Activated CD8-positive, alpha-beta memory T cell treated with anti-CD3 and anti-CD28 coated beads, Interleukin-2, amount 10 ng/mL, durations not matched to agents 7 days and 5 days (primary cell): ENCODE data around the gene MRPL33. TPM values are rescaled to one million over a fixed set of nuclear protein-coding genes. Genes with fewer than 3 reads are reported as not detected.

Experiments used
- ATAC-seq: fragments of 150-1000 bp; cut with Tn5 transposase; one replicate; pipeline ENCODE4 v1.10.0; 2021; ENCODE audit warnings: moderate library complexity
- CTCF ChIA-PET: fragments of 350-600 bp; sonication (Branson Sonifier 250); formaldehyde crosslinking; loops from one replicate; lab custom pipeline; 2021; ENCODE audit warnings: antibody characterized with exemption; lab: Charles Lee
- DNase-seq: peaks from one replicate; pipeline ENCODE4 v3.0.0-alpha.2; 2020
- H3K27ac Mint-ChIP-seq: one replicate; pipeline ENCODE4 v1.8.0; 2021; ENCODE audit warnings: mild to moderate bottlenecking, mixed read lengths
- H3K27me3 Mint-ChIP-seq: one replicate; pipeline ENCODE4 v1.8.0; 2021; ENCODE audit warnings: mixed read lengths
- H3K36me3 Mint-ChIP-seq: one replicate; pipeline ENCODE4 v1.8.0; 2021; ENCODE audit warnings: mild to moderate bottlenecking, mixed read lengths
- H3K4me1 Mint-ChIP-seq: one replicate; pipeline ENCODE4 v1.8.0; 2021; ENCODE audit warnings: mixed read lengths
- H3K4me3 Mint-ChIP-seq: one replicate; pipeline ENCODE4 v1.8.0; 2021; ENCODE audit warnings: mild to moderate bottlenecking, moderate library complexity, mixed read lengths
- H3K9me3 Mint-ChIP-seq: one replicate; pipeline ENCODE4 v1.8.0; 2022; ENCODE audit warnings: low read depth, mixed read lengths
- total RNA-seq, 2 experiments: library from RNA; stranded (reverse); gene quantifications; one replicate each; pipeline ENCODE4 v1.2.3, GENCODE V29; 2021

MRPL33 gene
- total RNA-seq, 2 experiments from 2014 or later: 49.0 to 62.0 TPM

GRCh38 chr2:27766287-27766661 lies 5.2 kb upstream of the MRPL33 start:
- Mint-ChIP-seq H3K36me3 (no peaks in the 10 kb centered on the region), H3K4me3 (peak overlapping the region; percentile 52), H3K4me1 (peaks cover 20% of the 10 kb centered on the region), H3K9me3 (no peaks in the 10 kb centered on the region), H3K27ac (no peak overlapping the region), H3K27me3 (peaks cover 2% of the 10 kb centered on the region)
- CTCF ChIA-PET: no interaction called here
- DNase-seq (no peak), ATAC-seq (no peak)

GRCh38 chr2:27771202-27771547 lies 344 bp upstream of the MRPL33 start:
- H3K36me3 Mint-ChIP-seq: peaks cover 23% of the 10 kb centered on the region
- no peak for DNase-seq
- H3K4me3 Mint-ChIP-seq: peak overlapping the region; percentile 100
- peak; percentile 6 for ATAC-seq
- H3K9me3 Mint-ChIP-seq: no peaks in the 10 kb centered on the region
- peak overlapping the region; percentile 99 for H3K27ac Mint-ChIP-seq
- peaks cover 2% of the 10 kb centered on the region for H3K27me3 Mint-ChIP-seq
- H3K4me1 Mint-ChIP-seq: peaks cover 36% of the 10 kb centered on the region
- CTCF ChIA-PET: interaction anchor here (1.0 kb wide), 1 partner anchor 115 kb away, joined by 4 read pairs; no protein-coding TSS in a partner anchor

- ATAC-seq (no peak), DNase-seq (no peak)
- Mint-ChIP-seq H3K9me3 (no peaks in the 10 kb centered on the region), H3K27ac (peak overlapping the region; percentile 25), H3K4me3 (peak overlapping the region; percentile 100), H3K4me1 (peaks cover 36% of the 10 kb centered on the region), H3K36me3 (peaks cover 29% of the 10 kb centered on the region), H3K27me3 (peaks cover 2% of the 10 kb centered on the region)
- CTCF ChIA-PET: interaction anchor here (0.6 to 1.9 kb wide), 3 partner anchors 18 to 121 kb away, joined by 3 to 5 read pairs (median 5); no protein-coding TSS in a partner anchor
These were observed 1.3 kb downstream of the MRPL33 start for GRCh38 chr2:27772804-27773203.

GRCh38 chr2:27773959-27774358 lies 2.4 kb downstream of the MRPL33 start:
- Mint-ChIP-seq H3K27ac (no peak overlapping the region), H3K4me3 (no peak overlapping the region), H3K27me3 (peaks cover 2% of the 10 kb centered on the region), H3K9me3 (no peaks in the 10 kb centered on the region), H3K4me1 (peaks cover 40% of the 10 kb centered on the region), H3K36me3 (peaks cover 35% of the 10 kb centered on the region)
- CTCF ChIA-PET: interaction anchor here (1.9 kb wide), 1 partner anchor 19 kb away, joined by 5 read pairs; no protein-coding TSS in a partner anchor
- no peak for DNase-seq
- no peak for ATAC-seq

- peaks cover 50% of the 10 kb centered on the region for H3K36me3 Mint-ChIP-seq
- no peaks in the 10 kb centered on the region for H3K27me3 Mint-ChIP-seq
- H3K27ac Mint-ChIP-seq: no peak overlapping the region
- H3K4me1 Mint-ChIP-seq: peaks cover 34% of the 10 kb centered on the region
- CTCF ChIA-PET: no interaction called here
- no peak overlapping the region for H3K4me3 Mint-ChIP-seq
- no peak for ATAC-seq
- DNase-seq: no peak
- H3K9me3 Mint-ChIP-seq: no peaks in the 10 kb centered on the region
These were observed 4.6 kb downstream of the MRPL33 start for GRCh38 chr2:27776097-27776496.

- DNase-seq (no peak), ATAC-seq (no peak)
- CTCF ChIA-PET: no interaction called here
- no peaks in the 10 kb centered on the region for H3K9me3 Mint-ChIP-seq
- peaks cover 32% of the 10 kb centered on the region for H3K4me1 Mint-ChIP-seq
- no peaks in the 10 kb centered on the region for H3K27me3 Mint-ChIP-seq
- H3K36me3 Mint-ChIP-seq: peaks cover 54% of the 10 kb centered on the region
- no peak overlapping the region for H3K27ac Mint-ChIP-seq
- H3K4me3 Mint-ChIP-seq: no peak overlapping the region
These were observed 5.2 kb downstream of the MRPL33 start for GRCh38 chr2:27776696-27777095.

GRCh38 chr2:27779417-27780055 lies 8.0 kb downstream of the MRPL33 start:
- CTCF ChIA-PET: no interaction called here
- H3K27me3 Mint-ChIP-seq: no peaks in the 10 kb centered on the region
- H3K36me3 Mint-ChIP-seq: peaks cover 49% of the 10 kb centered on the region
- H3K27ac Mint-ChIP-seq: no peak overlapping the region
- no peak for DNase-seq
- ATAC-seq: no peak
- H3K4me1 Mint-ChIP-seq: peaks cover 14% of the 10 kb centered on the region
- H3K9me3 Mint-ChIP-seq: no peaks in the 10 kb centered on the region
- no peak overlapping the region for H3K4me3 Mint-ChIP-seq

- H3K36me3 Mint-ChIP-seq: peaks cover 34% of the 10 kb centered on the region
- no peaks in the 10 kb centered on the region for H3K27me3 Mint-ChIP-seq
- CTCF ChIA-PET: no interaction called here
- no peak overlapping the region for H3K27ac Mint-ChIP-seq
- no peak for ATAC-seq
- peaks cover 7% of the 10 kb centered on the region for H3K4me1 Mint-ChIP-seq
- H3K9me3 Mint-ChIP-seq: no peaks in the 10 kb centered on the region
- H3K4me3 Mint-ChIP-seq: no peak overlapping the region
- DNase-seq: no peak
These were observed 10.0 kb downstream of the MRPL33 start for GRCh38 chr2:27781496-27781895.

- Mint-ChIP-seq H3K9me3 (no peaks in the 10 kb centered on the region), H3K27ac (no peak overlapping the region), H3K36me3 (peaks cover 31% of the 10 kb centered on the region), H3K4me3 (no peak overlapping the region), H3K27me3 (no peaks in the 10 kb centered on the region), H3K4me1 (peaks cover 5% of the 10 kb centered on the region)
- no peak for ATAC-seq
- DNase-seq: no peak
- CTCF ChIA-PET: no interaction called here
These were observed 11.2 kb downstream of the MRPL33 start for GRCh38 chr2:27782701-27783100.

- no peak overlapping the region for H3K4me3 Mint-ChIP-seq
- CTCF ChIA-PET: no interaction called here
- peaks cover 7% of the 10 kb centered on the region for H3K36me3 Mint-ChIP-seq
- no peaks in the 10 kb centered on the region for H3K27me3 Mint-ChIP-seq
- H3K27ac Mint-ChIP-seq: no peak overlapping the region
- no peak for DNase-seq
- H3K4me1 Mint-ChIP-seq: peaks cover 5% of the 10 kb centered on the region
- no peaks in the 10 kb centered on the region for H3K9me3 Mint-ChIP-seq
- no peak for ATAC-seq
These were observed 19.3 kb downstream of the MRPL33 start for GRCh38 chr2:27790796-27791195.

- ATAC-seq (no peak), DNase-seq (no peak)
- Mint-ChIP-seq H3K4me1 (peaks cover 5% of the 10 kb centered on the region), H3K27me3 (no peaks in the 10 kb centered on the region), H3K36me3 (peaks cover 7% of the 10 kb centered on the region), H3K27ac (no peak overlapping the region), H3K9me3 (no peaks in the 10 kb centered on the region), H3K4me3 (no peak overlapping the region)
- CTCF ChIA-PET: interaction anchor here (1.0 kb wide), 1 partner anchor 13 kb away, joined by 3 read pairs; no protein-coding TSS in a partner anchor
These were observed 21.2 kb downstream of the MRPL33 start for GRCh38 chr2:27792759-27793158.

- Mint-ChIP-seq H3K27ac (no peak overlapping the region), H3K27me3 (no peaks in the 10 kb centered on the region), H3K4me1 (peaks cover 5% of the 10 kb centered on the region), H3K9me3 (no peaks in the 10 kb centered on the region), H3K36me3 (peaks cover 4% of the 10 kb centered on the region), H3K4me3 (no peak overlapping the region)
- ATAC-seq: no peak
- CTCF ChIA-PET: no interaction called here
- DNase-seq: no peak
These were observed 23.7 kb downstream of the MRPL33 start for GRCh38 chr2:27795093-27795834.

GRCh38 chr2:27795868-27796277 lies 24.4 kb downstream of the MRPL33 start:
- peaks cover 3% of the 10 kb centered on the region for H3K36me3 Mint-ChIP-seq

More at GRCh38 chr2:27795868-27796277, 24.4 kb downstream of the MRPL33 start:
- ATAC-seq (no peak), DNase-seq (no peak)
- H3K9me3 Mint-ChIP-seq: no peaks in the 10 kb centered on the region
- CTCF ChIA-PET: no interaction called here
- H3K4me1 Mint-ChIP-seq: peaks cover 5% of the 10 kb centered on the region
- no peak overlapping the region for H3K27ac Mint-ChIP-seq
- H3K27me3 Mint-ChIP-seq: no peaks in the 10 kb centered on the region
- no peak overlapping the region for H3K4me3 Mint-ChIP-seq
